ENCODE data around the gene ASTN1.

DNA sequence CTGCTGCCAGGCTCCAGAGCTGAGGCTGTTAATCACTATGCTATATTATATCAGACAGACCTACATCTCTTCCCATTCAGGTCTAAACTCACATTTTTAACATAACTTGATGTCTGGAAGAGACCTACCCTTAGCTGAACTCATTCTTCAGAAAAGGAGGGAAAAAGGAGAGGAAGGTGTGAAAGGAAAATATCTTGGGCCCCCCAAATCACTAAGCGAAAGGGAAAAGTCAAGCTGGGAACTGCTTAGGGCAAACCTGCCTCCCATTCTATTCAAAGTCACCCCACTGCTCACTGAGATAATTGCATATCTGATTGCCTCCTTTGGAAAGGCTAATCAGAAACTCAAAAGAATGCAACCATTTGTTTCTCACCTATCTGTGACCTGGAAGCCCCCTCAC lies 222.2 kb downstream of the ASTN1 start:
- TF ChIP-seq TAF1 (IDR thresholded peaks at IDR 0.05; ENCODE audit: low read depth, low read length) (no peak), POU2F2 (IDR thresholded peaks at IDR 0.05; ENCODE audit: low read depth, low read length) (no peak), POLR2A (IDR thresholded peaks at IDR 0.05; ENCODE audit: low read depth, low read length) (no peak), POLR2AphosphoS5 (IDR thresholded peaks at IDR 0.05; ENCODE audit: low read depth, low read length) (no peak), SPI1 (IDR thresholded peaks at IDR 0.05; ENCODE audit: low read depth, low read length) (no peak), PAX5 (IDR thresholded peaks at IDR 0.05; ENCODE audit: insufficient read depth, low read length, severe bottlenecking) (no peak)

Measured in GM12891 (cell line).